ENCODE results near the gene ANKRD61.
"Not testable (repeated sequence)": the region's sequence is repeated elsewhere in the genome, so short reads cannot be mapped to it uniquely, and the experiment has no call there.

The ANKRD61 gene

DNA sequence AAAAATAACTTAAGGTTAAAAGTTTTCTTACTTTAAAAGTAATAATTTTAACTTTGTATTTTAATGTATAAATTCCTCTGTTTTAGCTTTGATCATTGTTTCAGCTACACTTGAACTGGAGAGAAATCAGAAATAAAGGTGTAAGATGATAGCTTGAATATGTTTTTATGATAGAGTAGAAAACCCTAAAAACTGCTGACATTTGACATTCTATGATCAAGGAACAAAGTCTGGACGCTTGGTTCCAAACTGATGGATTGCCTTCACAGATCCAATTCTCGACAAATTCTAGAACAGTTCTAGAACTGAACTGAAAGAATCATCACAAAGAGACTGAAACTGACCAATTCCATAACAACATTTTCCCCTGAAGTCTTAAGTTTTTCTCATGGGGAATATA is at the start of gene ANKRD61:
TSS of gene ANKRD61 (plus strand) at position 389 of the 400 bp plus-strand sequence. CDS start at position 389, 0 bp downstream.
- H3K4me3 ChIP-seq (ENCODE audit: low read depth, low read length) = no peak within 1 kb of the TSS
- TF ChIP-seq, protein P1, sequence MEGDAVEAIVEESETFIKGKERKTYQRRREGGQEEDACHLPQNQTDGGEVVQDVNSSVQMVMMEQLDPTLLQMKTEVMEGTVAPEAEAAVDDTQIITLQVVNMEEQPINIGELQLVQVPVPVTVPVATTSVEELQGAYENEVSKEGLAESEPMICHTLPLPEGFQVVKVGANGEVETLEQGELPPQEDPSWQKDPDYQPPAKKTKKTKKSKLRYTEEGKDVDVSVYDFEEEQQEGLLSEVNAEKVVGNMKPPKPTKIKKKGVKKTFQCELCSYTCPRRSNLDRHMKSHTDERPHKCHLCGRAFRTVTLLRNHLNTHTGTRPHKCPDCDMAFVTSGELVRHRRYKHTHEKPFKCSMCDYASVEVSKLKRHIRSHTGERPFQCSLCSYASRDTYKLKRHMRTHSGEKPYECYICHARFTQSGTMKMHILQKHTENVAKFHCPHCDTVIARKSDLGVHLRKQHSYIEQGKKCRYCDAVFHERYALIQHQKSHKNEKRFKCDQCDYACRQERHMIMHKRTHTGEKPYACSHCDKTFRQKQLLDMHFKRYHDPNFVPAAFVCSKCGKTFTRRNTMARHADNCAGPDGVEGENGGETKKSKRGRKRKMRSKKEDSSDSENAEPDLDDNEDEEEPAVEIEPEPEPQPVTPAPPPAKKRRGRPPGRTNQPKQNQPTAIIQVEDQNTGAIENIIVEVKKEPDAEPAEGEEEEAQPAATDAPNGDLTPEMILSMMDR (IDR thresholded peaks at IDR 0.05; ENCODE audit: low read depth, low read length) = no peak

DNA sequence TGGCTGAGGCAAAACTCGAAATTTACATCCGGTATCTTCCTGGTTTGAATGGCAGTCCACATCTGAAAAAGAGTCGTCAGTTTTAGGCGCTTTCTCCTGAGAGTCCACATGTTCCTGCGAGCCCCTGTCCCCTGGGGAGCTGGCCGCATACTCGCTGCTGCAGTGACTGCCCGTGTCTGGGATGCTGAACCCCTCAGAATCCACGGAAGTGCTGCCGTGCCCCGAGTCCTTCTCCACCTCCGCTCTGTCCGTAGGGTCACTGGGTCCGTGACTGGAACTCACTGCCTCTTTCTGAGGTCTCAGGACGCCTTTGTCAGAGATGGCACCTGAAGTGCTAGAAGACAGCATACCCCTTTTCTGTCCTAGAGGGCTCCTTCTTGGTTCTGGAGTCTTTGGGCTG is 44.1 kb upstream of the ANKRD61 start:
- H3K4me3 ChIP-seq (ENCODE audit: low read depth, low read length) = not testable (repeated sequence)

DNA sequence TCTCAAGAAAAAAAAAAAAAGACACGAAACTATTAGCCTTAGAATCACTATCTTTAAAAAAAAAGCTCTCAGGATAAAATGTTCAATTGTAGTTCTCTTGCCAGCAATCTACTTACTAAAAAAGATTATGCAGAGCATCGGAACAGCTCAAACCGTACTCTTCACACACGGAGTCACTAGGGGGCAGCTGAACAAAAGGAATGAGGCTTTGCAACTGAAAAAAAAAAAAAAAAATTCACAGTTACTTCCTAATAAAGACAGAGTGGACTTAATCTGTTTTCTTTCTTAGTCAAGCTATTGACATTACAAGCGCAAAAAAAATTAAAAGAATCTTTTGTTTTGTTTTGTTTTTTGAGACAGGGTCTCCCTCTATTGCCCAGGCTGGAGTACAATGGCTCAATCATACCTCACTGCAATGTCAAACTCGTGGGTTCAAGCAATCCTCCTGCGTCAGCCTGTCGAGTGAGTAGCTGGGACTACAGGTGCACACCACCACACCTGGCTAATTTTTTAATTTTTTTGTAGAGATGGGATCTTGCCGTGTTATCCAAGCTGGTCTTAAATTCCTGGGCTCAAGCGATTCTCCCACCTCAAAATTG is 33.9 kb upstream of the ANKRD61 start:
- H3K4me3 ChIP-seq (ENCODE audit: low read depth, low read length) = no peak overlapping the region
- TF ChIP-seq, protein P1 (IDR thresholded peaks at IDR 0.05; ENCODE audit: low read depth, low read length) = peak; percentile 60

DNA sequence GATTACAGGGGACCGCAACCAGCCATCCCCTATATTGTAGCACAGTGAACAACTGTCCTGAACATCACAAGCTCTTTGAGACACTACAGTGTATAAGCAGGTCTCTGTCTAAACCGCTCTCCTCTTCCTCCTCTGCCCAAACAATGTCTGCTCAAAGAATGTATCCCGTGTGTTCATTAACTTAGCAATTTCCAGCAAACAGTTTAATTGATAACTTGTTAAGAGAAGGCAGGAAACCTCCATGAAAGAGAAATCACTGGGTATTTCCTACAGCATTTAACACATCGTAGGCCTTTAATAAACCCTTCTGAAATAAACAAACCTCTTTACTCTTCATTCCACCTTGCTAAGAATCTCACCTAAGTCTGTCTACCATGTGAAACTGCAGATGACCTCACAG is 23.8 kb upstream of the ANKRD61 start:
- TF ChIP-seq, protein P1 (IDR thresholded peaks at IDR 0.05; ENCODE audit: low read depth, low read length) = no peak
- no peak overlapping the region for H3K4me3 ChIP-seq (ENCODE audit: low read depth, low read length)

DNA sequence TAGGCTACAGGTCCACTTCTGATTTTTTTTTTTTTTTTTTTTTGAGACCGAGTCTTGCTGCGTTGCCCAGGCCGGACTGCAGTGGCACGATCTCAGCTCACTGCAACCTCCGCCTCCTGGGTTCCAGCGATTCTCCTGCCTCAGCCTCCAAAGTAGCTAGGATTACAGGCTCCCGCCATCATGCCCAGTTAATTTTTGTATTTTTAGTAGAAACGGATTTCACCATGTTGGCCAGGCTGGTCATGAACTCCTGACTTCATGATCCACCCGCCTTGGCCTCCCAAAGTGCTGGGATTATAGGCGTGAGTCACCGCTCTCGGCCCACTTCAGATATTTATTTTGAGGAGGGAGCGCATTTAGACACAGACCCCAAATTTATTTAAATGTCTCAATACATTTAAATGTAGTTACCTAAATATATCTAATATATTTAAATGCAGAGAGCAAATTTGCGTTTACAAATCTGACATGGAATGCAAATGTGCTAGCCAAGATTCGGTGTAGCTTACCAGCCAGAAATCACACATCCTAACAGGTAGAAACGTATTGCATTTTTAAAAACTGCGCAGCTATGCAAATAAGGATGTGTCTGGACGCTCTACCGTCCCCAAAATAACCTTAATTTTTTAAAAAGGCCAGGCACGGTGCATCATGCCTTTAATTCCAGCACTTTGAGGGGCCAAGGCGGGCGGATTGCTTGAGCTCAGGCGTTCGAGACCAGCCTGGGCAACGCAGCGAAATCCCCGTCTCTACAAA is 23.2 kb upstream of the ANKRD61 start:
- H3K4me3 ChIP-seq (ENCODE audit: low read depth, low read length) = peak overlapping the region; percentile 83

DNA sequence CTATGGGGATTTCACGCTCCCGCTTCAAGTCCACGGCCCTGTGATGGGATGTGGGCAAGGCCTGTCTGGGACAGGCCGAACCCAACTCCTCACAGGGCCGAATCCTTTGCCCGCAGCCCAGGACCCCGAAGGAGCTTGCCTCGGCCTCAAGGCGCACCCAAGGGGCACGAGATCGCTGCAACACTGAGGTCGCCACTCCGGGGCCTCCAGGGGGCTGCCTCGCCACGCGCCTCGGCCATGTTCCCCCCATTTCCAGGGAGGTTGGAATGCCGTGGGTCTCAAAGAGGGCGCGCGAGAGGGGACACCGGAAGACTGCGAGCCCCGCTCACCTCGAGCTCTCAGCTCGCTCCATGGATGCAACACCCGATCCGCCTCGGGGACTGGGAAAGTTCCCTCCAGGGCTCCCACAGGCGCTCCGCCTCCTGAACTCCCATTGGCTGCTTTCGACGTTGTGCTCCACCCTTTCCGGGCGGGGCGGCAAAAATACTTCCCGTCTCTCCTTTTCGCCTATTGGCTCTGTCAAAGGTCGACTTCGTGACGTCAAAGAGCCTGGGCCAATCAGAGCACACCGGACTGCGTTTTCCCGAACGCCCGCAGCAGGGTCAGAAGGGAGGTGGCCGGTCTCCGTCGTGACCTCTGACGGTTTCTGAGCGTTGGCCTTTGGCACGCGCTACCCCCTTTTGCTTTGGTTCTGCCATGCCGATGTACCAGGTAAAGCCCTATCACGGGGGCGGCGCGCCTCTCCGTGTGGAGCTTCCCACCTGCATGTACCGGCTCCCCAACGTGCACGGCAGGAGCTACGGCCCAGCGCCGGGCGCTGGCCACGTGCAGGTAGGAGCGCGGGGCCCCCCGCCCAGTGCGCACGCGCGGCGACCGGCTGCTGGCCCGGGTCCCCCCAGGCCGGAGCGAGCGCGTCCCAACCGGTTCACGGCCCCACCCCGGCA is 22.2 kb upstream of the ANKRD61 start, which contains the start of the genes AIMP2 and PMS2:
TSS of gene AIMP2 (plus strand) at position 605 of the 944 bp plus-strand sequence. CDS start at position 697, 92 bp downstream.
TSS of gene PMS2 (minus strand) at position 382 of the 944 bp plus-strand sequence. CDS start at position 352, 30 bp downstream.
- TF ChIP-seq, protein P1 (IDR thresholded peaks at IDR 0.05; ENCODE audit: low read depth, low read length) = no peak
- peak within 1 kb of the TSS; percentile 83 for H3K4me3 ChIP-seq (ENCODE audit: low read depth, low read length)

DNA sequence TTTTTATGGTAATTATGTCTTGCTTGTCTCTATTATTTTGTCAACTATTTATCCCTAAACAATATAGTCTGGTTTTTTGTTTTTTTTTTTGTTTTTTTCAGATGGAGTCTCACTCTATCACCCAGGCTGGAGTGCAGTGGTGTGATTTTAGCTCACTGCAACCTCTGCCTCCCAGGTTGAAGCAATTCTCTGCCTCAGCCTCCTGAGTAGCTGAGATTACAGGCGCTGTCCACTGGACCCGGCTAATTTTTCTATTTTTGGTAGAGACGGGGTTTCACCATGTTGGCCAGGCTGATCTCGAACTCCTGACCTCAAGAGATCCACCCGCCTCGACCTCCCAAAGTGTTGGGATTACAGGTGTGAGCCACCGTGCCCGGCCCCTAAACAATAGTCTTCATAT is 20.8 kb upstream of the ANKRD61 start:
- peak overlapping the region; percentile 83 for H3K4me3 ChIP-seq (ENCODE audit: low read depth, low read length)

DNA sequence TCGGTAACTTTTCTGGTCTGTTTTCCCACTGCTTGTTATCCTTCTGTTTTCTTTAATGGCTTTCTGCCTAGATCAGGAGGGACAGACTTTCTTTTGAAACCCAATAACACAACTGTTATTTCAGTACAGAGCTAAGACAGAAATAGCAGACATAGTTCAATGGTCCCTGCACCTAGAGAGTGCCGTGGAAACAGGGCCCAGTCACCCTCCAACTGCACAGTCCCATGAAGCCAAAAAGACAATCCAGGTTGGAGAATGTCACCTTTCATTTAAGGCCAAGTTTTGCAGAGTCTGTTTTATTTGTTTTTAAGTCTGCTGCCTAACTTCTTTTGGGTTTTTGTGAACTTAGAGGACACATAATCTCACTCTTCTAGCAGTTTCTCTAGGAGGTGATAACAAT is 19.6 kb upstream of the ANKRD61 start:
- TF ChIP-seq, protein P1 (IDR thresholded peaks at IDR 0.05; ENCODE audit: low read depth, low read length) = no peak

More for the DNA sequence above, 19.6 kb upstream of the ANKRD61 start:
- H3K4me3 ChIP-seq (ENCODE audit: low read depth, low read length) = no peak overlapping the region

Measured in WI38 (cell line).